Ramos (cell line): Measurements from ENCODE around the gene GALNTL6.

Source experiments
- in situ Hi-C: fragments of 300-500 bp; cut with MboI; formaldehyde crosslinking; loops from one replicate; pipeline ENCODE4 v1.14.3; 2022; ENCODE audit warnings: low sequenced_read_pairs; ENCODE audit not compliant: unreplicated experiment

GALNTL6 gene

DNA sequence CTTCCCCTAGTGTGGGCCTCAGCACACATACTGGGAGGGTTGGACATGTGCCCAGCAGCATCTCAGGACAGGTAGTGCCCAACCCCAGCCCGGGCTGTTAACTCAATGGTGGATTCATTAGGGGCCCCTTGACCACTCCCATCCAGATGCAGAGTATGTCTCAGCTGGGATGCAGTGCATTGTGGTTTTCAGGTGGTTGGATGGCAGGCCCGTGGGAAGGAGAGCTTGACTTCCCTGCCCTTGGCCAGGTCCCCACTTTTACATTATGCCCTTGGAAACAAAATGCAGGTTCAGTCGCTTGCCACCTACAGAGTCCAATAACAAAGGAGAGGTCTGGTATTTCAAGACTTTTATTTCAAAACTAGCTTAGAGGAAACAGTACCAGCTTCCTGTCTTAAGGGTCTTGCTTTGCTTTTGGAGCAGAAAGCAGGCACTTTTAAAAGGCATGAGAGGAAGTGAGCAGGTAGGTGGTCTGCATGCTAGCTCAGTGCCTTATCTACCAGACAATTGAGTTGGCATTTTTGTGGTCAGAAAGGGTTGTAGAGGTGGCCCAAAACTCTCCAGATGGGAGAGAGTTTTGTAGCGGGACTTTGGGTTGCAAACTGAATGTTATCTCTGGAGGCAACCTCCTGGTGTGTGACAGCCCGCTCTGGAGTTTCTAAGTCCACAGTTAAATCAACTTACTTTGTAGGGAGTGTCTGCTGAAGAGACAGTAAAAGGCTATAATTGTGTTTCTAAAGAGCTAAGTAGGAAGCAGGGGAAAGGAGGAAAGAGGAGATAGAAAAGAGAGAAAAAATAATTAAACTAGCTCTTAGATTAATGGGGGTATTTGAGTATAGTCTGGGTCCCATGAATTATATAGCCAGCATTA, 171.0 kb downstream of the GALNTL6 start:
- in situ Hi-C loops = no loop called here

DNA sequence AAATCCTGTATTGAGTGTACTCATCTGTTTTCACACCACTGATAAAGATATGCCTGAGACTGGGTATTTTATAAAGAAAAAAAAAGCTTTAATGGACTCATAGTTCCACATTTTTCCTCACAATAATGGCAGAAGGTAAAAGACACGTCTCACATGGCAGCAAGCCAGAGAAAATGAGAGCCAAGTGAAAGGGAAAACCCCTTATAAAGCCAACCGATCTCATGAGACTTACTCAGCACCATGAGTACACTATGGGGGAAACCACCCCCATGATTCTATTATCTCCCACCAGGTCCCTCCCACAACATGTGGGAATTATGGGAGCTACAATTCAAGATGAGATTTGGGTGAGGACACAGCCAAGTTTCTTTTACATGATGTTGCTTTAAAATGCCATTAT, 171.9 kb downstream of the GALNTL6 start:
- in situ Hi-C loops = no loop called here

DNA sequence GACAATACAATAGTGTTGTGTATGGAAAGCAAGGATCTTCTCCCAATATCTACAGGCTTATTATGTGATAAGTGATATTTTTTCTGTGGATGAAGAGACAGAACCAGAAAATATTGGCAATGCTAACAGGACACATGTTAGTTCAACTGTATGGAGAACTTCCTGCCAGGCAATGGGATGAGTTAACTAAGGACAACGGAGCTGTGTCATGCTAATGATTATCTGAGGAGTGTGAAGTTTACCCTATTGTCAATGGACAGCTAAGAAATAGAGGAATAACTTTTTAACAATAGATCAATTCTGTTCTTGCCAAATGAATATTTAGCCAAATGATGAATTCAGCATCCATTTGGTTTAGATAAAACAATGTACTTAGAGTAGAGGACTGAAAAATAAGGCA, 180.0 kb downstream of the GALNTL6 start:
- in situ Hi-C loops = no loop called here

DNA sequence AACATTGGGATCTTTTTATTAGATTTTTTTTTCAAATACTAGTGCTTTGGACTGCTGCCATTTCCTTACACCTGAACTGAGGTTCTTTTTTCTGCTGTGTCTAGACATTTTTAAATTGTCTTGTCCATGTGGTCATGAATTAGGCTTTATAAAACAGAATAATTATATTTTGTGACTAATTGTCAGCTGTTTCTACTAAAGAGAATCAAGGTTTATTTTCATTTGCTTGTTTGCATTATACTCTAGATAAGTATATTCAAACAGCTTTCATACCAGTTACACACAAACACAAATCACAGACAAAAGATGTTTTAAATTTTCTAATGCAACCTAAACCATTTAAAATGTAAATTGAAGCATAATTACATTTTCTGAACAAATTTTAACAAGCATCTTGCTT, 194.7 kb downstream of the GALNTL6 start:
- in situ Hi-C loops = no loop called here

DNA sequence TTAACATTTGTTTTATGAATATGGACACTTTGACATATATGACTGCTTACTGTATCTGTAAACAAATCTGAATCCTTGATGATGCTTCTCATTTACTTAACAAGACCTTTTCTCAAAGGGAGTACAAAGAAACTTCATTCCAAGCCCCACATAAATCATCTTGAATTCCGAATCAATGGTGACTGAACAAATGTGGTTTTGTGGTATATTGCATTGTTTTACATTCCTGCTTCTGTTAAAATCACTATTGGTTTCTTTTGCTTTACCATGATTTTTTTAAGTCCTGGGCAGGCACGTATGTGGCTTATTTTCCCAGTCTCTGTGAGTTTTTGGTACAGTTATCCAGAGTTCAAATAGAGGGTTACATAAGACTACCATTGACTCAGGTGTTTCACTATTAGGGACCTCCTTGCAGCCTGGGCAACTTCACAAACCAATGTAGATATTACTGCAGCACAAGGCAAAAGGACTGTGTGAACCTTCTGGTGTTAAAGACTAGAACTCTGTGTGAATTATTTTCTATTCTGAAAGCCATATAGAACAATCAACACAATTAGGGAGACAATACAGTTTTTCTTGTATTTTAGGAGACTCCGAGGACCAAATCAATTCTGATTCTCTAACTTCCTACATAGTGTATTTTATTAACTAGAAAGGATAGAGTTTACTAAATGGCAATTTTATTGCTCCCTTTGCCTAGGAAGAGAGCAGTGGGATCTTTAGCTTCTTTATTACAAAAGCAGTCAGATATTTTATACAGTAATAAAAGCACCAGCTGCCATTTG, 196.4 kb downstream of the GALNTL6 start:
- in situ Hi-C loops = no loop called here

DNA sequence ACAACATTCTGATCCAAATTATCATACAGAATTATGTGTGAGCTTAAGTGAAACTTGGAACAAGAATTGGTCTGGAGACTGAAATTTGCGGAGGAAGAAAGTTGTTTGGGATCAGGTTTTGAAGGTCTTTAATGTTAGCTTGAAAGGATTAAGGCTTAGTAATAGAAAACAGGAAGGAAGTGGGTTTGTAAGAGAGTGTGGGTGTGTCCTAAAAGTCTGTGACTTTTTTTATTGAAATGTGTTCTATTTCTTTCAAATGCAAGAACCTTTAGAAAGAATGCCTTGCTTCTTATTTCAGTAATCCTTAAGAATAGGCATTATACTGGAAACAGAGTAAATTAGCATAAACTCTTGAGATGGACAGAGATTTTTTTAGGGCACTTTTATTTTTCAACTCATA, 198.0 kb downstream of the GALNTL6 start:
- in situ Hi-C loops = no loop called here

DNA sequence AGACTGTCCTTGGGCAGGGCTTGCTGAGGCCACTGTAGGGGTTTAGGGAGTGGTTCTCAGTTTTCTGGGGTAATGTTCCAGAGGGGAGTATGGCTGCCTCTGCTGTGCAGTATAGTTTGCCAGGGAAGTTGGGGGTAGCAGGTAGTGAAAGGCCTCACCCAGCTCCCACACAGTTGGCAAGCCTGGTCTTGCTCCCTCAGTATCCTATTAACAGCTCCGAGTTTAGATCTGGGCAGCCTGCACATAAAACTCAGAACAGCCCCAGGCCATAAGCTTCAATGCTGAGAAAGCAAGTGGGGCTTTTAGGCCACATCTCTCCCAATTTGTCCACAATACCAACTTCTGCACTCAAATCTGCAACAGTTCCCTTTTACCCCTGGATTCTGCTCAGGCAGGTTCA, 205.2 kb downstream of the GALNTL6 start:
- in situ Hi-C loops = no loop called here

DNA sequence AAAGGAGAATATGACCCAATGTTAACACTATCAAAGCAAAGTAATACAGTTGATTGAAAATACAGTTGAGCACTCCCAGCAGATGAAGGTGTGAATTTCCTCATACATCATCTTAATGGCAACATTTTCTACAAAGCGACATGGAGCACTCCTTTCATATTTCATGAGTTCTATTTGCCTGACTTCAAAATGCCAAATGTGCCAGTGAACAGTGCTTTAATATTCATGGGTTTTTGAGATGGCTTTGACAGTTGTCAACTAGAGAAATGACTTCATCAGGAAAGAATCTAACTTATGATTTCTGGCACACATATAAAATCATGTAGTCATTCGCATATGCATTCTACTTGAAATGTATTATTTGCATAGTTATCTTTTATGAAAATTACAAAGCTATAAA, 222.4 kb downstream of the GALNTL6 start:
- in situ Hi-C loops = no loop called here

DNA sequence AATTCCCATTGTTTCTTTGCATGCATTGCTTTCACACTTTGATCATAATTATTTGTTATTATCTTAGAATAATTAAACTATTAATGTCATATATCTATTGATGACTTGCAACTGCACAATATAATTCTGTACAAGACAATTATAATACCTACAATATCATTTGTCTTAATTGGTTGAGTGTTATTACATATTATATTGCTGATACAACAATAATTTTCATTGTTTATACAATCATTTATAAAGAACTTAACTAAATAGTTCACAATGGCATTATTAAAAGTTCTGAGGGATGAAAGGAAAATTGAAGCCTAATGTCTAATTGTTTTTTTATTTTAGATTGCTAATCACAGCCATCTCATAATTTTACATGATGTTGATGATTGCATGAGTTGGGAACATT, 227.6 kb downstream of the GALNTL6 start:
- in situ Hi-C loops = no loop called here

DNA sequence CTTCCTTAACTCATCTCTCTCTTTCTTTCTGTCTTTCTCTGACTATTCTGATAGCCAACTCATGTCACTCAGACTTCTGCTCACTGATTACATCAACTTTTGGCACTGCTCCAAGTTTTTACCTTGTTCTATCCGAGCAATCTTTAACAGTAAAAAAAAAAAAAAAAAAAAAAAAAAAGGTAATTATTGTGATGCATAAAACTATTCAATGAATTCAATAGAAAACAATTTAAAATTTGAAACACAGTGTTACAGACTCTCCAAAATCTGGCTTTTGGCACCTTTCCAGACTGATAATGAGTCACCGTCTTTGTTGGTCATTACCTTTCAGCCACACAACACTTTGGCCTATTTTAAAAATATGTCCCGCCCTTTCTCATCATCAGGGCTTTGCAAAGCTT, 229.5 kb downstream of the GALNTL6 start:
- in situ Hi-C loops = no loop called here

DNA sequence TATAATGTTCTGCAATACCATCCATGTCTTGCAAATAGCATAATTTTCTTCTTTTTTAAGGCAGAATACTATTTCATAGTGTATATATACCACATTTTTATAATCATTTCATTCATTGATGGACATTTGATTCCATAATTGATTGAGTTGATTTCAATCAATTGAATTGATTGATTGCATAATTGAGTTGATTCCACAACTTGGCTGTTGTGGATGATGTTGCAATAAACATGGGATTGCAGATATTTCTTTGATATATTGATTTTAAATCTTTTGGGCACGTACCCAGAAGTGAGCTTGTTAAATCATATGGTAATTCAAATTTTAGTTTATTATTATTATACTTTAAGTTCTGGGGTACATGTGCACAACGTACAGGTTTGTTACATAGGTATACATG, 232.8 kb downstream of the GALNTL6 start:
- in situ Hi-C loops = no loop called here

DNA sequence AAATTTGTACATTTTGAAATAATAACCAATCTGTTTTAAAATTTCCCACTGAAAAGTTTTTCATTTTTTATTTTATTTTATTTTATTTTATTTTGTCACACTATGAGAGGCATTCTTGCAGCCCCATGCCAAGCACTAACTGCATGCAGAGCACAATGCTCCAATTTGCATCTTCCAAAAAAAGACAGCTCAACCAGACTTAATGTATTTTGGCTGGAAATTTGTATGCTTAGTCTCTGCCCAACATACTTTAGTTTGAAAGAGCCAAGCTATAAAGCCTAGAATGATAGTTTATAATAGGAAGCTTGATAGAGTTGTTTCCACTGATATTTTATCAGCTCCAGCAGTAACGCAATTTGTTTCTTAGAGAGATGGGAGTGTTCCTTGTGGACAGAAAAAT, 235.5 kb downstream of the GALNTL6 start:
- in situ Hi-C loops = no loop called here

DNA sequence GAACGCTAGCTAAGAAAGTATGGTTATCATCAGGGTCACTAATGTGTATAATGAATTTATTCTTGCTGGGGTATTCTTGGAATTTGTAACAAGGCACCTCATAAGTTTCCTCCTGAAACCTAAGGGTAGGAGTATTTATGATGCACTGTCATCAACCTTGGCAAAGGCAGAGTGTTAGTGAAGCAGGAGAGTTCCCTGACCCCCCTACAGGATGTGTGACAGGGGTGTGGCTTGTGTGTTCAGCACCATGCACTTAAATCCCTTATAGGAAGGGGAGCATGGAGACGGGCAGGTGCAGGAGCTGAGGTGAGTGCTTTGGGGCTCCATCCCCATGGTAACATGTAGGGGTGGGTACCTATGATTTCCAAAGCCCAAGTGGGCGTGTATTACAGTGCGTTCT, 237.7 kb downstream of the GALNTL6 start:
- in situ Hi-C loops = no loop called here

DNA sequence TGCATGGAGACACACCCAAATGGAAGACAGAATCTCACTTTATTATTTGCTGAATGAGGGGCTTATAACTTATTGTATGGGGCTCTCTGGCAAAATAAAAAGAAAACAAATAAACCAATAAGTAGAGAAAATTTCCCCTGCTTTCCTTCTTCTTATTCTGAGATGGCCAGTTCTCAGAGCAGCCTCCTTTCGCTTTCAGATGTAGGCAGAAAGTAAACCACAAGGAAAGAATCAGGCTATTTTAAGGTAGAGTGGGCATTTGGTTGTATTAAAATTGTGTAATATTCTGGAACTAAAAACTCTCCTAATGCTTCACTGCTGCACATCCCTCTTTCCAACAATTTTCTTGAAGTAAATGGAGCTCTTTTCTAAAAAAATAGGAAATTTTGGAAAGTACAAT, 241.8 kb downstream of the GALNTL6 start:
- in situ Hi-C loops = no loop called here

DNA sequence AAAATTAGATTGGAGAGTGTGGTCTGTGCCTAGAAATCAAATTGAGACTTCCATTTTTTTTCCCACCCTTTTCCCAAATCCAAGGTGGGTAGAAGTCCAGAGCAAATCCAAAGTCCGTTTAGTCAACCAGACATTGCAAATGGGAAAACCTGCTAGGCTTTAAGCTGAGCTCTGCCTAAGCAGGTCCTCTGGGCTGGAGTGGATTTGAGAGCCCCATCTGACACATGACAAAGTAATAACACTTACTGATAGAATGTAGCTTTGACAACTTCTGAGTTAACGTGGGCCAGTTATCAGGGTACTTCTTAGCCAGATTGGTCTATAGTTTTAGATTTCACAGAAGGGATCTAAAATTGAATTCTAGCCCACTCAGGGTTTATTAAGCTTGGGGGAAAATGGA, 242.3 kb downstream of the GALNTL6 start:
- in situ Hi-C loops = no loop called here

DNA sequence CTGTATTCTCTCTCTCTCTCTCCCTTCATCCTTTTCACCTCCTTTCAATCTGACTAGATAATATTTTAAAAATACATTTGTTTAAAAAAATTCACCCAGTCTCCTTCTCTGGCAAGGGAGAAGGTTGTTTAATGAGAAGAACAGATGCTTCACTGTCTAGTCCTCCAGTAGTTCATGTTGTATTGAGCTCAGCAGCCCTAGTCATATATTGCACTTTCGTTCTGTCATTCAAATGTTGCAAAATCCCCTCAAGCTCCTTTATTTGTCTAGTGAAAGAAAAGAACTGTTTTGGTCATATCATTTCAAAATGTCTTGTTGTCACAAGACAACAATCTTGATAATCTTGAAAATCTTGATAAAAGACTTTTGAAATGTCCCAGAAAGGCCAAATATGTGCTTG, 248.0 kb downstream of the GALNTL6 start:
- in situ Hi-C loops = no loop called here

DNA sequence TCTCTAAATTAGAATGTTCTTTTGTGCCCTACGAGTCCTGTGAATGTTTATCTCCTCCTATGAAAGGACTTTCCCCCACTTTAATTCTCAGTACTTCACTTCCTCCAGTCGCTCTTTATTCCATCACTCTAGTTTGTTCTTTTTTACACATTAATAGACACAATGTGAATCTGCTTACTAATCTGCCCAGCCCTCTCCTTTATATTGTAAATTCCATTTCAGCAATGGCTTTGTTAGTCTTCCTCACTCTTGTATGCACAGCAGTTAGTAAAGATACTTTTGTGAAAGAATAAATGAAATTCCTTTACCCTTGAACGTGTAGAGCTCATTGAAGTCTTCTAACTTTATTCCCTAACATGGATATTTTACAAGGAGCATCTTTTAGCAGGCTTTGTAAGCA, 255.3 kb downstream of the GALNTL6 start:
- in situ Hi-C loops = no loop called here

DNA sequence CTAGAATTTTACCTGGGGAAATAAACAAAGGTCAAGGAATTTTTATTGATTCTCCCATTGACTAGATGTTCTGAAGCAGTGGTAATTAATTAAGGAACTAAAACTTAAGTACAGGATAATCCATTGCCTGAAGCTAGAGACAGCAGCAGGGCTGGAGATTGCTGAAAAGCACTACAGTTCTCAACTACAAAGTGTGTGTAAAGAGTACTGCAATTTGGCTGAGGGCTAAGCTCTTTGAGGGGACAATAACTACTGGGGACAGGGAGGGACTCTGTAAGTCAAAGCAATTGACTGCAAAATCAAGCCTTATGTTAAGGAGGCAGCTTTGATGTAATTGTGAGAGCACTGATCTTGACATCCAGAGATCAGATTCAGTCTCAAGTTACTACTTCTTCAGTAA, 260.4 kb downstream of the GALNTL6 start:
- in situ Hi-C loops = no loop called here

DNA sequence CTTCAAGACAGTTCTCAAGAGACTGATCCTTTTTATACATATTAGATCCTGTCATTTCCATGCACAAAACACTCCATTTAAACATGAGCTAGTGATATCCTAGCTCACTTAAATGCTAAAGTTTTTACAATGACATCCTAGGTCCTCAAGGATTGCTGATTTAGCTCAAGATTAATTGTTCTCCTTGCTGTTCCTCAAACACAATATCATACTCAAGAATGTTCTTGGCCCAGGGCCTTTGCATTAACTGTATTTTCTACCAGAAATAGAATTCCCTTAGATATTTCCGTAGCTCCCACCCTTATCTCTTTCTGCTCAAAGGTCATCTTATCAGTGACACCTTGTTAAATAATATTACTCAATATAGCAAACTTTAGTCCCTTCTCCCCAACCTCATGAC, 270.1 kb downstream of the GALNTL6 start:
- in situ Hi-C loops = no loop called here

DNA sequence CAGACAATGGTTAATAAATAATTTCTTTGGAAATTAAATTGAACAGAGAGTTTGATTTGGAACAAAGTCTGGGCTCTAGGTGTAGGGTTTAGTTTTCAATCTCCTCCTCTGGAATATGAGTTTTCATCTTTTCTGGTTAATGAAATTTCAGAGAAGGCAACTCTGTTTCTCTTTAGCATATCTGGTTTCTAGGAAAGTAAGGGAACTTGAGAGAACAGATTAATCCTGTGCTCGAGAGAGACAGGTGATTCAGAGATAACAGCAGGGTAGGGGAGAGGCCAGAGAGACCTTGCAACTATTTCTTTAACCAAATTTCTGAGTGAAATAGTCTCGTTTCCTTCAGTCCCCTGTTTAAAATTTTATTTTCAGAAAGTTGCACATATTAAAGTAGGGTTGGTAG, 275.4 kb downstream of the GALNTL6 start:
- in situ Hi-C loops = no loop called here

DNA sequence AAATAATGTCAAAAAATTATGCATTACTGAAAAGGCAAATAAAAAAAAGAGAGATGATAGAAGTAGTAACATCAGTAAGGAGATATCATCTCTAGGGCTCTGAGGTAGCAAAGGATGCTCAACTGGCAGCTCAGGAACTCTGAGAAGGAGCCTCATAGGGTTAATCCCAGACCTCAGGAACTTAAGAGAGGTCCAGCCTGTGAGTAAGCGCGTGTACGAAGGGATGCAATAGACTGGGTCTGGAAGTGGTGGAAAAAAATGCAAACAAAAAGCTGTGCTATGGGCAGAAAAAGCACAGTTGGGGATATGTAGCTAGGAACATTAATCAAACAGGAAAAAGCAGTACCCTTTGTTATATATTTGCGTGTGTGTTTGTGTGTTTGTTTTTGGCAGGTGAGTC, 282.0 kb downstream of the GALNTL6 start:
- in situ Hi-C loops = no loop called here

DNA sequence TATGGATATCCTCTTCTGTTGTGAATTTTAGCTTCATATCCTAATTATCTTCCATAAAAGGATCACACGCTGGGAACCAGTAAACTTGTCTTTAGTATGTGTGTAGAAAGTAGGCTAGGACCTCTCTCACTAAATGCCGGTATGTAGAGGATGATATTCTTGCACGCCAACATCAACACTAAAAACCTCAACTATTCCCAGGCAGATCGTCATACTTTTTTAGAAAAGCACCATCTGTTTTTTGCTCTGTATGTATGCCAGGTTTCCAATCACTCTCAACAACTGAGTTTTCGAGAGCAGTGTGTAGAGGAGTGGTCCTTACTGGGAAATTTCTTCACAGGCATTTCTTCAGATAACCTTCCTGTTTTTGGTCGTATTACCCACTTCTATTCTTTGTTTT, 283.6 kb downstream of the GALNTL6 start:
- in situ Hi-C loops = no loop called here
